Fibroblast of lung (primary cell): ENCODE measurements around the gene SLC5A10. TPM values are rescaled to one million over a fixed set of nuclear protein-coding genes. Genes with fewer than 3 reads are reported as not detected.

Experiments used
- DNase-seq, 2 donors: peaks; one replicate each; pipeline versions ENCODE4 v3.0.0 to v3.0.0-alpha.2; 2010; ENCODE audit warnings: low read depth in 2 of 2
- H2AFZ ChIP-seq: 2 replicates; pipeline ENCODE4 v1.5.1; 2012; ENCODE audit warnings: low read length, control low read depth, inconsistent platforms
- H3K27ac ChIP-seq: 2 replicates; pipeline ENCODE4 v1.5.1; 2011; ENCODE audit warnings: low read length, control low read depth; ENCODE audit not compliant: insufficient read depth
- H3K27me3 ChIP-seq: 2 replicates; pipeline ENCODE4 v1.5.1; 2011; ENCODE audit warnings: mild to moderate bottlenecking, low read length; ENCODE audit not compliant: control insufficient read depth, insufficient read depth
- H3K36me3 ChIP-seq: 2 replicates; pipeline ENCODE4 v1.5.1; 2011; ENCODE audit warnings: low read length; ENCODE audit not compliant: control insufficient read depth, insufficient read depth
- H3K4me1 ChIP-seq: 2 replicates; pipeline ENCODE4 v1.5.1; 2011; ENCODE audit warnings: low read length; ENCODE audit not compliant: control insufficient read depth, insufficient read depth; ENCODE audit errors: extremely low read depth
- H3K4me2 ChIP-seq: 2 replicates; pipeline ENCODE4 v1.5.1; 2011; ENCODE audit warnings: low read length, control low read depth; ENCODE audit not compliant: insufficient read depth; ENCODE audit errors: extremely low read depth
- H3K4me3 ChIP-seq, 4 experiments: fragments of 200-600 bp in 1 of 4; sonication (generic) in 1 of 4; replicated peaks in 1 of 4; 2 replicates each; pipeline ENCODE4 v1.5.1; 2011 to 2016; ENCODE audit warnings: low read length in 4 of 4, low read depth in 3 of 4, mild to moderate bottlenecking in 3 of 4, control low read depth in 2 of 4, inconsistent platforms in 1 of 4, mixed read lengths in 1 of 4; ENCODE audit not compliant: insufficient read depth in 1 of 4; ENCODE audit errors: control extremely low read depth in 1 of 4
- H3K79me2 ChIP-seq: 2 replicates; pipeline ENCODE4 v1.5.1; 2012; ENCODE audit warnings: mild to moderate bottlenecking, low read length, inconsistent platforms; ENCODE audit not compliant: control insufficient read depth, insufficient read depth
- H3K9ac ChIP-seq: 2 replicates; pipeline ENCODE4 v1.5.1; 2011; ENCODE audit warnings: mild to moderate bottlenecking, low read length, control low read depth; ENCODE audit not compliant: insufficient read depth
- H3K9me3 ChIP-seq: 2 replicates; pipeline ENCODE4 v1.5.1; 2012; ENCODE audit warnings: low read depth, low read length; ENCODE audit not compliant: control insufficient read depth, insufficient read depth
- H4K20me1 ChIP-seq: 2 replicates; pipeline ENCODE4 v1.5.1; 2011; ENCODE audit warnings: low read length; ENCODE audit not compliant: control insufficient read depth, insufficient read depth; ENCODE audit errors: extremely low read depth
- EZH2 ChIP-seq: IDR thresholded peaks from 2 replicates; pipeline ENCODE4 v1.5.1; 2012; ENCODE audit warnings: low read length, control low read depth, mild to moderate bottlenecking; ENCODE audit errors: missing control alignments
- polyA plus RNA-seq, 2 donors: library from polyadenylated mRNA; depleted of rRNA in 1 of 2; stranded (reverse) in 1 of 2; unstranded in 1 of 2; fragments of >200 nt; gene quantifications; 2 replicates each; pipeline ENCODE4 v1.2.1, GENCODE V29; 2011 to 2012; ENCODE audit warnings: missing spikeins in 1 of 2
- total RNA-seq: library from RNA; depleted of rRNA; stranded (reverse); fragments of >200 nt; gene quantifications from 2 replicates; pipeline ENCODE4 v1.2.1, GENCODE V29; 2014
- TF ChIP-seq, protein P1 (sequence below), 2 donors: IDR thresholded peaks in 1 of 2; conservative IDR thresholded peaks in 1 of 2; 1 replicate in 1 of 2; 2 replicates in 1 of 2; pipeline ENCODE4 v1.5.1; 2011 to 2012; ENCODE audit warnings: low read length in 2 of 2, control low read depth in 1 of 2, inconsistent platforms in 1 of 2, low read depth in 1 of 2, mild to moderate bottlenecking in 1 of 2

SLC5A10 gene
- total and polyA plus RNA-seq, 2 donors (not counting 1 experiment from before 2014, with no cell fraction given), result not detected

- TF ChIP-seq, protein P1, sequence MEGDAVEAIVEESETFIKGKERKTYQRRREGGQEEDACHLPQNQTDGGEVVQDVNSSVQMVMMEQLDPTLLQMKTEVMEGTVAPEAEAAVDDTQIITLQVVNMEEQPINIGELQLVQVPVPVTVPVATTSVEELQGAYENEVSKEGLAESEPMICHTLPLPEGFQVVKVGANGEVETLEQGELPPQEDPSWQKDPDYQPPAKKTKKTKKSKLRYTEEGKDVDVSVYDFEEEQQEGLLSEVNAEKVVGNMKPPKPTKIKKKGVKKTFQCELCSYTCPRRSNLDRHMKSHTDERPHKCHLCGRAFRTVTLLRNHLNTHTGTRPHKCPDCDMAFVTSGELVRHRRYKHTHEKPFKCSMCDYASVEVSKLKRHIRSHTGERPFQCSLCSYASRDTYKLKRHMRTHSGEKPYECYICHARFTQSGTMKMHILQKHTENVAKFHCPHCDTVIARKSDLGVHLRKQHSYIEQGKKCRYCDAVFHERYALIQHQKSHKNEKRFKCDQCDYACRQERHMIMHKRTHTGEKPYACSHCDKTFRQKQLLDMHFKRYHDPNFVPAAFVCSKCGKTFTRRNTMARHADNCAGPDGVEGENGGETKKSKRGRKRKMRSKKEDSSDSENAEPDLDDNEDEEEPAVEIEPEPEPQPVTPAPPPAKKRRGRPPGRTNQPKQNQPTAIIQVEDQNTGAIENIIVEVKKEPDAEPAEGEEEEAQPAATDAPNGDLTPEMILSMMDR (conservative IDR thresholded peaks at IDR 0.05 in 1 of 2, IDR thresholded peaks at IDR 0.05 in 1 of 2; ENCODE audit: low read depth in 1 of 2, low read length in 2 of 2), result no peak
- no peak for TF ChIP-seq EZH2
- Histone ChIP-seq H4K20me1 (no peaks in the 10 kb centered on the region), H3K4me1 (no peaks in the 10 kb centered on the region), H3K36me3 (no peaks in the 10 kb centered on the region), H2AFZ (no peak overlapping the region), H3K4me3 (no peak overlapping the region), H3K27ac (no peak overlapping the region), H3K9ac (no peak overlapping the region), H3K9me3 (no peaks in the 10 kb centered on the region), H3K79me2 (no peaks in the 10 kb centered on the region), H3K27me3 (peaks cover 31% of the 10 kb centered on the region), H3K4me2 (no peak overlapping the region)
- no peak for DNase-seq
Measured at GRCh38 chr17:18948476-18949006, 3.4 kb upstream of the SLC5A10 start.

- H3K9ac ChIP-seq, result no peak overlapping the region
- no peaks in the 10 kb centered on the region for H4K20me1 ChIP-seq
- H3K4me2 ChIP-seq, result no peak overlapping the region
- no peak overlapping the region for H3K27ac ChIP-seq
- peak in 1 of 2 donors; percentile 38 for DNase-seq
- H3K4me1 ChIP-seq, result no peaks in the 10 kb centered on the region
- no peaks in the 10 kb centered on the region for H3K79me2 ChIP-seq
- no peak overlapping the region for H3K4me3 ChIP-seq
- no peak overlapping the region for H2AFZ ChIP-seq
- H3K36me3 ChIP-seq, result no peaks in the 10 kb centered on the region
- H3K9me3 ChIP-seq, result no peaks in the 10 kb centered on the region
- TF ChIP-seq, protein P1 (conservative IDR thresholded peaks at IDR 0.05 in 1 of 2, IDR thresholded peaks at IDR 0.05 in 1 of 2; ENCODE audit: low read depth in 1 of 2, low read length in 2 of 2), result no peak
- TF ChIP-seq EZH2, result no peak
- peaks cover 31% of the 10 kb centered on the region for H3K27me3 ChIP-seq
Measured at GRCh38 chr17:18949566-18949965, 2.4 kb upstream of the SLC5A10 start.

DNA sequence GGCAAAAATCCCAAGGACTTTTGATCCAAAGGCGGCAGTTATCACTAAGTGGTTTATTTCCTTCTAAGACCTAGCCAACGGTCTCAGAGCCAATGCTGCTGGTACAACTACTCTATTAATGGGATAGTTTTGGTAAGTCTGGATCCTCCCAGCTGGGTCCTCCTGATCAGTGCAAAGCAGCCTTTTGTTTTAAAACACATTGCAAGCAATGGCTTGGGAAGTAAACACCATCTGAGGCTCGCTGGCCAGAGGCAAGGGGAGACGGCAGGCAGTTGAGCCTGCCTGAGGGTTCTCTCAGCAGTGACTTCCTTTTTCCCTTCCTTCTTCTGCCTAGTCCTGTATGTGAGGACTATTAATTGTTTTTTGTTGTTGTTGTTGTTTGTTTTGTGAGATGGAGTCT is 1.6 kb upstream of the SLC5A10 start:
- H3K27me3 ChIP-seq, result peaks cover 27% of the 10 kb centered on the region
- no peak for DNase-seq
- H3K27ac ChIP-seq, result no peak overlapping the region
- no peak overlapping the region for H3K4me2 ChIP-seq
- no peak overlapping the region for H3K4me3 ChIP-seq
- H3K9ac ChIP-seq, result no peak overlapping the region
- H3K79me2 ChIP-seq, result no peaks in the 10 kb centered on the region
- no peaks in the 10 kb centered on the region for H3K36me3 ChIP-seq
- H4K20me1 ChIP-seq, result no peaks in the 10 kb centered on the region
- no peak overlapping the region for H2AFZ ChIP-seq
- no peak for TF ChIP-seq EZH2
- TF ChIP-seq, protein P1 (conservative IDR thresholded peaks at IDR 0.05 in 1 of 2, IDR thresholded peaks at IDR 0.05 in 1 of 2; ENCODE audit: low read depth in 1 of 2, low read length in 2 of 2), result no peak
- H3K9me3 ChIP-seq, result no peaks in the 10 kb centered on the region
- no peaks in the 10 kb centered on the region for H3K4me1 ChIP-seq
